Measurements from ENCODE around the gene PIK3R1.

DNA sequence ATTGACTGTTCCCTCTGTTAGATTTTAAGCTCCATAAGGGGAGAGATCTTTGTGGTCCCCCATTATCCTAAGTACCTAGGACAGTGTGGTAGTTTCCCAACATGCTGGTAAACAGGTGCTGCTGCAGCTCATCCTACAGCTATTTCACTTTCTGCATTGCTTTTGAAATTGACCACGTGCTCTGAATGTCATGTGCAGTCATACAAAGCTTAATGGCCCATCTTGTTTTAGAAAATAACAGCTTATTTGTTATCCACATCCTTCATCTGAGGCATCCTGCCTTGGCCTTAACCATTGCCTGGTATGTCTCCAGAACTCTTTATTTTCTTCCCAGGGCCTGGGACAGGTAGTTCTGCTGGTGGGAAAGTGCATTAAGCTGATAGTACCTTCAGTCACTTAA, 14.7 kb downstream of the PIK3R1 start:
- TF ChIP-seq POLR2A (IDR thresholded peaks at IDR 0.05): no peak
- TF ChIP-seq, protein P1, sequence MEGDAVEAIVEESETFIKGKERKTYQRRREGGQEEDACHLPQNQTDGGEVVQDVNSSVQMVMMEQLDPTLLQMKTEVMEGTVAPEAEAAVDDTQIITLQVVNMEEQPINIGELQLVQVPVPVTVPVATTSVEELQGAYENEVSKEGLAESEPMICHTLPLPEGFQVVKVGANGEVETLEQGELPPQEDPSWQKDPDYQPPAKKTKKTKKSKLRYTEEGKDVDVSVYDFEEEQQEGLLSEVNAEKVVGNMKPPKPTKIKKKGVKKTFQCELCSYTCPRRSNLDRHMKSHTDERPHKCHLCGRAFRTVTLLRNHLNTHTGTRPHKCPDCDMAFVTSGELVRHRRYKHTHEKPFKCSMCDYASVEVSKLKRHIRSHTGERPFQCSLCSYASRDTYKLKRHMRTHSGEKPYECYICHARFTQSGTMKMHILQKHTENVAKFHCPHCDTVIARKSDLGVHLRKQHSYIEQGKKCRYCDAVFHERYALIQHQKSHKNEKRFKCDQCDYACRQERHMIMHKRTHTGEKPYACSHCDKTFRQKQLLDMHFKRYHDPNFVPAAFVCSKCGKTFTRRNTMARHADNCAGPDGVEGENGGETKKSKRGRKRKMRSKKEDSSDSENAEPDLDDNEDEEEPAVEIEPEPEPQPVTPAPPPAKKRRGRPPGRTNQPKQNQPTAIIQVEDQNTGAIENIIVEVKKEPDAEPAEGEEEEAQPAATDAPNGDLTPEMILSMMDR (IDR thresholded peaks at IDR 0.05): no peak
